Ovary (tissue), 3 donors: Measurements from ENCODE around the gene SREBF1.

ENCODE experiments used
- POLR2A ChIP-seq: fragments of 450-650 bp; IDR thresholded peaks from one replicate; pipeline ENCODE4 v1.6.1; 2017; ENCODE audit warnings: antibody characterized with exemption, mild to moderate bottlenecking, moderate library complexity
- TF ChIP-seq, protein P1 (sequence below), 3 donors: fragments of 450-650 bp in 2 of 3; fragments of 200-600 bp in 1 of 3; IDR thresholded peaks; one replicate each; pipeline versions ENCODE4 v1.5.1 to v1.8.0; 2016 to 2022; ENCODE audit warnings: antibody characterized with exemption in 3 of 3, mild to moderate bottlenecking in 1 of 3
- donor health status: DM: no; HTN: no; CAD: no.

GRCh38 chr17:17808706-17809432 lies 27.9 kb downstream of the SREBF1 start:
- TF ChIP-seq, protein P1, sequence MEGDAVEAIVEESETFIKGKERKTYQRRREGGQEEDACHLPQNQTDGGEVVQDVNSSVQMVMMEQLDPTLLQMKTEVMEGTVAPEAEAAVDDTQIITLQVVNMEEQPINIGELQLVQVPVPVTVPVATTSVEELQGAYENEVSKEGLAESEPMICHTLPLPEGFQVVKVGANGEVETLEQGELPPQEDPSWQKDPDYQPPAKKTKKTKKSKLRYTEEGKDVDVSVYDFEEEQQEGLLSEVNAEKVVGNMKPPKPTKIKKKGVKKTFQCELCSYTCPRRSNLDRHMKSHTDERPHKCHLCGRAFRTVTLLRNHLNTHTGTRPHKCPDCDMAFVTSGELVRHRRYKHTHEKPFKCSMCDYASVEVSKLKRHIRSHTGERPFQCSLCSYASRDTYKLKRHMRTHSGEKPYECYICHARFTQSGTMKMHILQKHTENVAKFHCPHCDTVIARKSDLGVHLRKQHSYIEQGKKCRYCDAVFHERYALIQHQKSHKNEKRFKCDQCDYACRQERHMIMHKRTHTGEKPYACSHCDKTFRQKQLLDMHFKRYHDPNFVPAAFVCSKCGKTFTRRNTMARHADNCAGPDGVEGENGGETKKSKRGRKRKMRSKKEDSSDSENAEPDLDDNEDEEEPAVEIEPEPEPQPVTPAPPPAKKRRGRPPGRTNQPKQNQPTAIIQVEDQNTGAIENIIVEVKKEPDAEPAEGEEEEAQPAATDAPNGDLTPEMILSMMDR (IDR thresholded peaks at IDR 0.05) = no peak
- no peak for TF ChIP-seq POLR2A
